IPS-11a (cell line): ENCODE data around the gene CHD8.
"Not testable (repeated sequence)": the region's sequence is repeated elsewhere in the genome, so short reads cannot be mapped to it uniquely, and the experiment has no call there.

Experiments used
- H3K4me3 ChIP-seq: one replicate; pipeline ENCODE4 v1.5.1; 2013; ENCODE audit warnings: low read depth, low read length, control low read depth

The CHD8 gene

GRCh38 chr14:21379338-21379737, 76.6 kb downstream of the CHD8 start:
- no peak overlapping the region for H3K4me3 ChIP-seq

GRCh38 chr14:21373980-21374379, 81.9 kb downstream of the CHD8 start:
- H3K4me3 ChIP-seq, result no peak overlapping the region

DNA sequence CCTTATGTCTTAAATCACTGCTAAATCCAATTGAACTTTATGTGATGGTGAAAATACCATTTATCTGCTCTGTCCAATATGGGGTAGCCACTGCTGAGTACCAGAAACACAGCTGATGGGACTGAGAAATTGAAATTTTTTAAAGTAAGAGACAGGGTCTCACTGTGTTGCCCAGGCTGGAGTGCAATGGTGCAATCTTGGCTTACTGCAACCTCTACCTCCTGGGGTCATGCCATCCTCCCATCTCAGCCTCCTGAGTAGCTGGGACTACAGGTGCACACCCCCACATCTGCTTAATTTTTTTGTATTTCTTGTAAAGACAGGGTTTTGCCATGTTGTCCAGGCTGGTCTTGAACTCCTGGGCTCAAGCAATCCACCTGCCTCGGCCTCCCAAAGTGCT, 83.1 kb downstream of the CHD8 start:
- H3K4me3 ChIP-seq, result not testable (repeated sequence)

GRCh38 chr14:21369949-21370679, 85.8 kb downstream of the CHD8 start:
- no peak overlapping the region for H3K4me3 ChIP-seq

DNA sequence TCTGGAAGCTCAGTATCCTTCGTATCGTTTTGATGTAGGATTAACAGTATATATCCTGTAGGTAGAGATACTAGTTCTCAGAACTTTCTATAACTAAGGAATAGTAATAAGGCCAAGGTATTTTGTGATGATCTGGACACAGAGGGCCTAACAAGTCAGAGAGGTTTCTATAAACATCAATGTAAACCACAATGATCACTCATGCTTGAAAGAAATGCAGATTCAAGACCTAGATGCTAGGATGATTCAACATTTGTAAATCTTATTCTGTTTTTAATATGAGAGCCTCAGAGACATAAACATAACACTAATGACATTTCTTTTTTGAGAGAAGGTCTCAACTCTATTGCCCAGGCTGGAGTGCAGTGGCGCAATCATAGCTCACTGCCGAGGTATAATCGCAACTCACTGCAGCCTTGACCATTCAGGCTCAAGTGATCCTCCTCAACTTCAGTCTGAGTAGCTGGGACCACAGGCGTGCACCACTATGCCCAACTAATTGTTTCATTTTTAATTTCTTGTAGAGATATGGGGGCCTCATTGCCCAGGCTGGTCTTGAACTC, 88.3 kb downstream of the CHD8 start:
- H3K4me3 ChIP-seq, result no peak overlapping the region

- no peak overlapping the region for H3K4me3 ChIP-seq
Observed at GRCh38 chr14:21356511-21356910, 99.4 kb downstream of the CHD8 start.

- H3K4me3 ChIP-seq, result no peak overlapping the region
Observed at GRCh38 chr14:21352587-21352986, 103.3 kb downstream of the CHD8 start.

DNA sequence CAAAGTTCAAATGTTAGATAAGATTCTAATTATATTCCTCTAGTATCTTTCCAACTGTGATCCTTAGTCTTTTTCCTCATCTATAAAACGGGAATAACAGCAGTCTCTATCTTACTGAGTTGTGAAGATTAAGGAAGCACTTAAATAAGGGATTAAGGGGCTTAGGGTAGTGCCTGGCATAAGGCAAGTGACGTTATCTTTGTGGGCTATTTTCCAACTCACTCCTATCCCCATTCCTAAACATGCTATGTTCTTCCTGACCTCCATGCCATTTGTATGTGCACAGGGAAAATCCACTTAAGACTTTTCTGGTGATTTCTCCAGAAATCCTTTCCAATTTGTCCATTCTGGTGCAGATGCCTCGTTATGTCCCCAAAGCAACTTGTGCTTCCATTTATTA, 105.4 kb downstream of the CHD8 start:
- H3K4me3 ChIP-seq, result no peak overlapping the region

DNA sequence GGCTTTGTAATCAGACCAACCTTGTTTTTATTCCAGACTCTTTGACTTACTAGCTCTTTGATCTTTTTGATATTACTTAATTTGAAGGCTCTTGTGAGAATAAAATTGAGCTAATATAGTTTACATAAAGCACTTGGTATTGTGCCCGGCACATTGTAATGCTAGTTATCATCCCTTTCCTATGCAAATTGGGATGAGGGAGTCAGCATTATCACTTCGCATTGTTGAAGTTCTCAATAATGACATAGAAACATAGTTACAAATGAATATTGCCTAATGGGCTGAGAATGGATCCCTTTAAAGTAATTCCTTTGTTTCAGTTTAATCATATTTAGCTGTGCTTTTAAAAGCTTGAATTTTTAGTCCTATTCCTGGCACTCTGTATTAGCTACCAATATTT, 108.7 kb downstream of the CHD8 start:
- H3K4me3 ChIP-seq, result no peak overlapping the region

DNA sequence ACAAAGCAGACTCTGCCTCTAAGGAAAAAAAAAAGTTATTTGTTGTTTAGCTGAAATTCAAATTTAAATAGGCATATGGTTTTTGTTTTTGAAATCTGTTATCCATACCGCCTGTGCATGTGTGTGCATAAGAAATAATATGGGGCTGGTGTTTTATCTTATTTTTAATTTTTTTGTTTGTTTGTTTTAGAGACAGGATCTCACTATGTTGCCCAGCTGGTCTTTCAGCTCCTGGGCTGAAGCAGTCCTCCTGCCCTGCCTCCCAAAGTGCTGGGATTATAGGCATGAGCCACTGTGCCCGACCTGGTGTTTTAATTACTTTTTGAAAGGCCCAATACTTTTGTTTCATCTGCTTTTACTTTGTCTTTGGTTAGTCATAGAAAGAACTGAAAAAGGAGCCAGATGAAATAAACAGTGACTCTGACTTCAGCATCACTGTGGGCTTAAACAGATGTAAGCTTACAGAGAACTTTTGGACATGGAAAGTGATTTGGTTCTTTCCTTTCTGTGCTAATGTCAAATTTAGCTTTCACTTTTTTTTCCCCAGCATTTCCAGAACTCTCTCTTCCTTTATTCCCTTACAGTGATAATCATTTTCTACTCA, 109.3 kb downstream of the CHD8 start:
- no peak overlapping the region for H3K4me3 ChIP-seq

DNA sequence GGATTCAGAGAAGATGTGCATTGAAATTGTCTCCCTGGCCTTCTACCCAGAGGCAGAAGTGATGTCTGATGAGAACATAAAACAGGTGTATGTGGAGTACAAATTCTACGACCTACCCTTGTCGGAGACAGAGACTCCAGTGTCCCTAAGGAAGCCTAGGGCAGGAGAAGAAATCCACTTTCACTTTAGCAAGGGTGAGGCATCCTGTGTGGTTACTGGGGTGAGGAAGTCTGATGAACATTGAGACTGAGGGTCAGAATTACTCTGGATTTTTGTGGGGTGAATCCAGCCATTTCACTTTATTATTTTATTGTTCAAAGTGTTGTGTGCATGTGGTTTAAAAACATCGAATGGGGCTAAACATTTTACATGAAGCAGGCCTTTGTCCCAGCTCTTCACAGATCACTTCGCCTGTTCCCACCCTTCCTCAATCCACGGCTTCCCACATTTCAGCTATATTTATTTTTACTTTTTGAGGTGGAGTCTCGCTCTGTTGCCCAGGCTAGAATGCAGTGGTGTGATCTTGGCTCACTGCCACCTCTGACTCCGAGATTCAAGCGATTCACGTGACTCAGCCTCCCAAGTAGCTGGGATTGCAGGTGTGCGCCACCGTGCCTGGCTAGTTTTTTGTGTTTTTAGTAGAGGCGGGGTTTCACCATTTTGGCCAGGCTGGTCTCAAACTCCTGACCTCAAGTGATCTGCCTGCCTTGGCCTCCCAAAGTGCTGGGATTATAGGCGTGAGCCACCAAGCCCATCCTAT, 112.7 kb downstream of the CHD8 start:
- H3K4me3 ChIP-seq, result no peak overlapping the region
